Esophagus muscularis mucosa (tissue), 4 donors: ENCODE measurements around the gene ABR.

Source experiments
- CTCF ChIP-seq, 3 experiments: fragments of 200-600 bp in 2 of 3; fragments of 450-650 bp in 1 of 3; sonication (generic) in 2 of 3; IDR thresholded peaks; one replicate each; pipeline ENCODE4 v1.5.1; 2017 to 2019; ENCODE audit warnings: antibody characterized with exemption in 3 of 3, mild to moderate bottlenecking in 2 of 3, moderate library complexity in 1 of 3
- EP300 ChIP-seq: sonication (generic); formaldehyde crosslinking; IDR thresholded peaks from one replicate; pipeline ENCODE4 v1.6.1; 2017; ENCODE audit warnings: antibody characterized with exemption
- POLR2A ChIP-seq: fragments of 450-650 bp; IDR thresholded peaks from one replicate; pipeline ENCODE4 v1.6.1; 2017; ENCODE audit warnings: antibody characterized with exemption, moderate library complexity, mild to moderate bottlenecking, low read depth
- POLR2AphosphoS5 ChIP-seq, 2 donors: sonication (generic); formaldehyde crosslinking; IDR thresholded peaks; one replicate each; pipeline ENCODE4 v1.6.1; 2017; ENCODE audit warnings: antibody characterized with exemption in 2 of 2

GRCh38 chr17:979539-980405 is 200.0 kb downstream of the ABR start, which contains the start of gene NXN:
- TF ChIP-seq CTCF (IDR thresholded peaks at IDR 0.05), result peak in 2 of 3 experiments; percentile 24 to 38
- TF ChIP-seq EP300, result no peak
- peak; percentile 63 to 85 for TF ChIP-seq POLR2AphosphoS5 (IDR thresholded peaks at IDR 0.05)
- peak; percentile 53 for TF ChIP-seq POLR2A
